A673 (cell line): ENCODE results near the gene DNAJB12.

Source experiments
- CTCF ChIP-seq: fragments of 300-800, 200-600 bp; sonication (generic); conservative IDR thresholded peaks from 2 replicates; pipeline ENCODE4 v1.5.1; 2017; ENCODE audit warnings: low read depth, mild to moderate bottlenecking, antibody characterized with exemption, low read length, moderate library complexity, mixed read lengths
- EZH2 ChIP-seq: fragments of 200-600 bp; sonication (generic); IDR thresholded peaks from 2 replicates; pipeline ENCODE4 v1.6.1; 2017; ENCODE audit warnings: borderline replicate concordance, low read depth, mild to moderate bottlenecking, mixed read lengths, antibody characterized with exemption, low read length; ENCODE audit not compliant: poor library complexity, severe bottlenecking

- TF ChIP-seq CTCF: no peak
- no peak for TF ChIP-seq EZH2
Observed at GRCh38 chr10:72335394-72336258, 19.1 kb downstream of the DNAJB12 start.
